Endothelial cell of umbilical vein (primary cell): ENCODE data around the gene GNB1L.
A peak's percentile ranks its signal among the peaks of the same experiment; 100 is the strongest.

Experiments used
- EZH2 ChIP-seq: IDR thresholded peaks from 2 replicates; pipeline ENCODE4 v1.6.1; 2012; ENCODE audit warnings: borderline replicate concordance, low read depth, mild to moderate bottlenecking, moderate library complexity, low read length, inconsistent platforms; ENCODE audit not compliant: severe bottlenecking
- JUN ChIP-seq: IDR thresholded peaks from 2 replicates; pipeline ENCODE4 v1.6.1; 2011; ENCODE audit warnings: borderline replicate concordance, low read depth; ENCODE audit not compliant: insufficient read length, insufficient read depth
- POLR2A ChIP-seq: IDR thresholded peaks from 2 replicates; pipeline ENCODE4 v1.6.1; 2012; ENCODE audit warnings: low read depth, mild to moderate bottlenecking, control low read depth, low read length
- POLR2AphosphoS5 ChIP-seq: IDR thresholded peaks from 2 replicates; pipeline ENCODE4 v1.6.1; 2012; ENCODE audit warnings: low read depth, mild to moderate bottlenecking, control low read depth, low read length, moderate library complexity; ENCODE audit not compliant: insufficient read depth
- TF ChIP-seq, protein P1 (sequence below), 2 donors: IDR thresholded peaks; 1 replicate in 1 of 2; 2 replicates in 1 of 2; pipeline ENCODE4 v1.5.1; 2011; ENCODE audit warnings: low read length in 2 of 2, mild to moderate bottlenecking in 2 of 2, moderate library complexity in 2 of 2, control low read depth in 1 of 2, inconsistent platforms in 1 of 2, low read depth in 1 of 2; ENCODE audit not compliant: insufficient read depth in 1 of 2; ENCODE audit errors: extremely low read depth in 1 of 2
- TF ChIP-seq, protein P2 (sequence below): IDR thresholded peaks from 2 replicates; pipeline ENCODE4 v1.6.1; 2011; ENCODE audit not compliant: insufficient read depth, insufficient read length

GRCh38 chr22:19874307-19875060 is 19.8 kb upstream of the GNB1L start:
- TF ChIP-seq POLR2A: peak; percentile 35
- no peak for TF ChIP-seq JUN
- TF ChIP-seq, protein P1, sequence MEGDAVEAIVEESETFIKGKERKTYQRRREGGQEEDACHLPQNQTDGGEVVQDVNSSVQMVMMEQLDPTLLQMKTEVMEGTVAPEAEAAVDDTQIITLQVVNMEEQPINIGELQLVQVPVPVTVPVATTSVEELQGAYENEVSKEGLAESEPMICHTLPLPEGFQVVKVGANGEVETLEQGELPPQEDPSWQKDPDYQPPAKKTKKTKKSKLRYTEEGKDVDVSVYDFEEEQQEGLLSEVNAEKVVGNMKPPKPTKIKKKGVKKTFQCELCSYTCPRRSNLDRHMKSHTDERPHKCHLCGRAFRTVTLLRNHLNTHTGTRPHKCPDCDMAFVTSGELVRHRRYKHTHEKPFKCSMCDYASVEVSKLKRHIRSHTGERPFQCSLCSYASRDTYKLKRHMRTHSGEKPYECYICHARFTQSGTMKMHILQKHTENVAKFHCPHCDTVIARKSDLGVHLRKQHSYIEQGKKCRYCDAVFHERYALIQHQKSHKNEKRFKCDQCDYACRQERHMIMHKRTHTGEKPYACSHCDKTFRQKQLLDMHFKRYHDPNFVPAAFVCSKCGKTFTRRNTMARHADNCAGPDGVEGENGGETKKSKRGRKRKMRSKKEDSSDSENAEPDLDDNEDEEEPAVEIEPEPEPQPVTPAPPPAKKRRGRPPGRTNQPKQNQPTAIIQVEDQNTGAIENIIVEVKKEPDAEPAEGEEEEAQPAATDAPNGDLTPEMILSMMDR (IDR thresholded peaks at IDR 0.05; ENCODE audit: extremely low read depth in 1 of 2, insufficient read depth in 1 of 2, low read depth in 1 of 2, low read length in 2 of 2): no peak
- peak; percentile 43 for TF ChIP-seq POLR2AphosphoS5
- TF ChIP-seq, protein P2, sequence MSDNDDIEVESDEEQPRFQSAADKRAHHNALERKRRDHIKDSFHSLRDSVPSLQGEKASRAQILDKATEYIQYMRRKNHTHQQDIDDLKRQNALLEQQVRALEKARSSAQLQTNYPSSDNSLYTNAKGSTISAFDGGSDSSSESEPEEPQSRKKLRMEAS: no peak
- TF ChIP-seq EZH2: no peak
